ENCODE measurements around the gene EIF3A. TPM values are rescaled to one million over a fixed set of nuclear protein-coding genes. Genes with fewer than 3 reads are reported as not detected.

EIF3A gene
- total and polyA plus RNA-seq, 4 donors, result 37.1 to 101 (median 80.5) TPM

GRCh38 chr10:119026301-119027110 lies 54.1 kb downstream of the EIF3A start:
- Histone ChIP-seq H3K36me3 (ENCODE audit: control insufficient read depth in 4 of 4, insufficient read depth in 4 of 4, low read length in 4 of 4) (no peaks in the 10 kb centered on the region), H3K4me1 (ENCODE audit: control insufficient read depth in 5 of 5, insufficient read depth in 5 of 5, low read length in 5 of 5) (peaks cover 0 to 17% (median 9%) of the 10 kb centered on the region in 5 donors), H3K9ac (ENCODE audit: insufficient read depth in 1 of 2, low read length in 2 of 2) (no peak overlapping the region), H3K4me3 (no peak overlapping the region), H3K27ac (ENCODE audit: low read depth in 1 of 2, low read length in 1 of 2) (peak overlapping the region; percentile 81 to 86), H3K9me3 (ENCODE audit: control insufficient read depth in 4 of 4, insufficient read depth in 3 of 4, low read length in 3 of 4) (peaks cover 0 to 2% (median 0%) of the 10 kb centered on the region in 4 donors), H3K27me3 (ENCODE audit: control insufficient read depth in 3 of 3, insufficient read depth in 3 of 3, low read length in 2 of 3) (no peaks in the 10 kb centered on the region)
- no peak for TF ChIP-seq CTCF (IDR thresholded peaks at IDR 0.05; ENCODE audit: control extremely low read depth, extremely low read depth)
- no peak for ATAC-seq (ENCODE audit: insufficient read depth, low FRiP score)
- whole genome bisulfite sequencing, 2 donors, result 76 to 91% methylated on average over 18 of the region's 18 CpGs
- DNase-seq, result peak in 1 of 3 donors; percentile 4

- DNase-seq (peak; percentile 32 to 54 (median 34)), ATAC-seq (ENCODE audit: insufficient read depth, low FRiP score) (no peak)
- H3K27ac ChIP-seq (ENCODE audit: low read depth in 1 of 2, low read length in 1 of 2), result peak overlapping the region; percentile 81 to 86
Measured at GRCh38 chr10:119025776-119026175, 54.8 kb downstream of the EIF3A start.

GRCh38 chr10:119025336-119025735 lies 55.3 kb downstream of the EIF3A start:
- 37 to 71% methylated on average over 7 of the region's 7 CpGs for WGBS, 2 donors
- TF ChIP-seq CTCF (IDR thresholded peaks at IDR 0.05; ENCODE audit: control extremely low read depth, extremely low read depth), result no peak
- Histone ChIP-seq H3K4me3 (no peak overlapping the region), H3K36me3 (ENCODE audit: control insufficient read depth in 4 of 4, insufficient read depth in 4 of 4, low read length in 4 of 4) (no peaks in the 10 kb centered on the region), H3K27me3 (ENCODE audit: control insufficient read depth in 3 of 3, insufficient read depth in 3 of 3, low read length in 2 of 3) (no peaks in the 10 kb centered on the region), H3K27ac (ENCODE audit: low read depth in 1 of 2, low read length in 1 of 2) (peak overlapping the region; percentile 81 to 86), H3K9me3 (ENCODE audit: control insufficient read depth in 4 of 4, insufficient read depth in 3 of 4, low read length in 3 of 4) (no peaks in the 10 kb centered on the region), H3K4me1 (ENCODE audit: control insufficient read depth in 5 of 5, insufficient read depth in 5 of 5, low read length in 5 of 5) (peaks cover 0 to 14% (median 8%) of the 10 kb centered on the region in 5 donors), H3K9ac (ENCODE audit: insufficient read depth in 1 of 2, low read length in 2 of 2) (peak overlapping the region in 1 of 2 donors; percentile 16)
- ATAC-seq (ENCODE audit: insufficient read depth, low FRiP score), result peak; percentile 21
- DNase-seq, result peak; percentile 68 to 82 (median 80)

More at GRCh38 chr10:119025776-119026175, 54.8 kb downstream of the EIF3A start:
- no peaks in the 10 kb centered on the region for H3K27me3 ChIP-seq (ENCODE audit: control insufficient read depth in 3 of 3, insufficient read depth in 3 of 3, low read length in 2 of 3)
- H3K9me3 ChIP-seq (ENCODE audit: control insufficient read depth in 4 of 4, insufficient read depth in 3 of 4, low read length in 3 of 4), result peaks cover 0 to 2% (median 0%) of the 10 kb centered on the region in 4 donors
- H3K36me3 ChIP-seq (ENCODE audit: control insufficient read depth in 4 of 4, insufficient read depth in 4 of 4, low read length in 4 of 4), result no peaks in the 10 kb centered on the region
- 53 to 81% methylated on average over 7 of the region's 7 CpGs for WGBS, 2 donors
- TF ChIP-seq CTCF (IDR thresholded peaks at IDR 0.05; ENCODE audit: control extremely low read depth, extremely low read depth), result no peak
- no peak overlapping the region for H3K4me3 ChIP-seq
- peak overlapping the region in 1 of 2 donors; percentile 16 for H3K9ac ChIP-seq (ENCODE audit: insufficient read depth in 1 of 2, low read length in 2 of 2)
- H3K4me1 ChIP-seq (ENCODE audit: control insufficient read depth in 5 of 5, insufficient read depth in 5 of 5, low read length in 5 of 5), result peaks cover 0 to 14% (median 9%) of the 10 kb centered on the region in 5 donors

Measured in lung (tissue), 12 donors.